ENCODE data around the gene AKAP6. TPM values are rescaled to one million over a fixed set of nuclear protein-coding genes. Genes with fewer than 3 reads are reported as not detected.

The AKAP6 gene
- total RNA-seq, 2 donors from 2014 or later, result 3.6 to 9.9 TPM

- no peak for TF ChIP-seq POLR2A (IDR thresholded peaks at IDR 0.05)
- TF ChIP-seq, protein P1, sequence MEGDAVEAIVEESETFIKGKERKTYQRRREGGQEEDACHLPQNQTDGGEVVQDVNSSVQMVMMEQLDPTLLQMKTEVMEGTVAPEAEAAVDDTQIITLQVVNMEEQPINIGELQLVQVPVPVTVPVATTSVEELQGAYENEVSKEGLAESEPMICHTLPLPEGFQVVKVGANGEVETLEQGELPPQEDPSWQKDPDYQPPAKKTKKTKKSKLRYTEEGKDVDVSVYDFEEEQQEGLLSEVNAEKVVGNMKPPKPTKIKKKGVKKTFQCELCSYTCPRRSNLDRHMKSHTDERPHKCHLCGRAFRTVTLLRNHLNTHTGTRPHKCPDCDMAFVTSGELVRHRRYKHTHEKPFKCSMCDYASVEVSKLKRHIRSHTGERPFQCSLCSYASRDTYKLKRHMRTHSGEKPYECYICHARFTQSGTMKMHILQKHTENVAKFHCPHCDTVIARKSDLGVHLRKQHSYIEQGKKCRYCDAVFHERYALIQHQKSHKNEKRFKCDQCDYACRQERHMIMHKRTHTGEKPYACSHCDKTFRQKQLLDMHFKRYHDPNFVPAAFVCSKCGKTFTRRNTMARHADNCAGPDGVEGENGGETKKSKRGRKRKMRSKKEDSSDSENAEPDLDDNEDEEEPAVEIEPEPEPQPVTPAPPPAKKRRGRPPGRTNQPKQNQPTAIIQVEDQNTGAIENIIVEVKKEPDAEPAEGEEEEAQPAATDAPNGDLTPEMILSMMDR (IDR thresholded peaks at IDR 0.05), result no peak
- Histone ChIP-seq H3K36me3 (no peaks in the 10 kb centered on the region), H3K4me3 (no peak overlapping the region), H3K9me3 (no peaks in the 10 kb centered on the region), H3K27ac (no peak overlapping the region), H3K27me3 (replicated peaks; ENCODE audit: insufficient read depth) (no peaks in the 10 kb centered on the region), H3K4me1 (replicated peaks) (no peaks in the 10 kb centered on the region)
- DNase-seq (ENCODE audit: low spot score), result no peak
- 76% methylated on average over 3 of the region's 3 CpGs for WGBS
- intact Hi-C loops (cut with DNase I), result no loop called here
Measured at GRCh38 chr14:32734261-32734660, 405.2 kb downstream of the AKAP6 start.

GRCh38 chr14:32737621-32738020 lies 408.5 kb downstream of the AKAP6 start:
- H3K4me3 ChIP-seq, result no peak overlapping the region
- no peaks in the 10 kb centered on the region for H3K36me3 ChIP-seq
- no peak for DNase-seq (ENCODE audit: low spot score)
- H3K27ac ChIP-seq, result no peak overlapping the region
- no peaks in the 10 kb centered on the region for H3K4me1 ChIP-seq (replicated peaks)
- TF ChIP-seq POLR2A (IDR thresholded peaks at IDR 0.05) (no peak), POLR2AphosphoS5 (IDR thresholded peaks at IDR 0.05) (no peak)
- TF ChIP-seq, protein P1 (IDR thresholded peaks at IDR 0.05), result no peak
- WGBS, result 80% methylated on average over 3 of the region's 3 CpGs
- H3K27me3 ChIP-seq (replicated peaks; ENCODE audit: insufficient read depth), result no peaks in the 10 kb centered on the region
- intact Hi-C loops (cut with DNase I), result no loop called here
- no peaks in the 10 kb centered on the region for H3K9me3 ChIP-seq

DNA sequence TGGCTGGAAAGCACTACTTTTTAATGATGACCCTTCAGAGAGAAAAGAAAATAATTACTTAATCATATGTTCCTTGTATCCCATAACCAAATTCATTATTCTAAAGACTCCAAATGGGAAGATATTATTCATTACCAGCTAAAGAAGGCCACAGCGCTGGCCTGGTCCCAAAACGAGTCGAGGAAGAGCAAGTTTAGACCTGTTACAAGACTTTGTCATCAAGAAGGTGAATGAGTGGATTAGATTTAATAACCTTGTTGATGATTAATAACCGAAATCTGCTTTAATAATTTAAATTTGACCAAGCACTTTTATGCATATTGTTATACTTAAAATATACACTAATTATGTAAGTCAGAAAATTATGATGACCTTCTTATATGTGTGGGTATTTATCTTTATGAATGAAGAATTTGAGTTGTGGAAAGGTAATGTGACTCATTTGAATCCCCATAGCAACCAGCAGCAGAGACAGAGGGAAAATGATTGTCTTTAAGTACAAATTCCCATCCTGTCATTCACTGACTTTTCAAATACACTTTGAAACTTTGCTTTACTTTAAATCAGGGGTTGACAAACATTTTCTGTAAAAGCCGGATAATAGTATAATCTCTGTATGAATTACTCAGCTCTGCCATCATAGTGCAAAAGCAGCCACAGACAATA lies 409.2 kb downstream of the AKAP6 start:
- no peaks in the 10 kb centered on the region for H3K9me3 ChIP-seq
- no peak overlapping the region for H3K4me3 ChIP-seq
- DNase-seq (ENCODE audit: low spot score), result no peak
- 87% methylated on average over 5 of the region's 5 CpGs for WGBS
- no peaks in the 10 kb centered on the region for H3K4me1 ChIP-seq (replicated peaks)
- TF ChIP-seq POLR2A (IDR thresholded peaks at IDR 0.05) (no peak), POLR2AphosphoS5 (IDR thresholded peaks at IDR 0.05) (no peak)
- TF ChIP-seq, protein P1 (IDR thresholded peaks at IDR 0.05), result no peak
- no peaks in the 10 kb centered on the region for H3K27me3 ChIP-seq (replicated peaks; ENCODE audit: insufficient read depth)
- no peaks in the 10 kb centered on the region for H3K36me3 ChIP-seq
- H3K27ac ChIP-seq, result no peak overlapping the region
- intact Hi-C loops (cut with DNase I), result no loop called here

DNA sequence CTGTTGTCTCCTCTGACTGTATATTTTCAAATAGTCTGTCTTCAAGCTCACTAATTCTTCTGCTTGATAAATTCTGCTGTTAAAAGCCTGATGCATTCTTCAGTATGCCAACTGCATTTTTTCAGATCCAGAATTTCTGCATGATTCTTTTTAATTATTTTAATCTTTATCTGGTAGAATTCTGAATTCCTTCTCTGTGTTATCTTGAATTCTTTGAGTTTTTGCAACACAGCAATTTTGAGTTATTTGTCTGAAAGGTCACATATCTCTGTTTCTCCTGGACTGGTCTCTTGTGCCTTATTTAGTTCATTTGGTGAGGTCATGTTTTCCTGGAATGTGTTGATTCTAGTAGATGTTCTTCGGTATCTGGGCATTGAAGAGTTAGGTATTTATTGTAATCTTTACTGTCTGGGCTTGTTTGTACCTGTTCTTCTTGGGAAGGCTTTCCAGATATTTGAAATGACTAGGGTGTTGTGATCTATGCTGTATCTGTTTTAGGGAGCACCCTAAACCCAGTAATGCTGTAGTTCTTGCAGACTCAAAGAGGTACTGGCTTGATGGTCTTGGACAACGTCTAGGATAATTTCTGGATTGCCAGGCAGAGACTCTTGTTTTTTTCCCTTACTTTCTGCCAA lies 415.8 kb downstream of the AKAP6 start:
- WGBS, result 55% methylated on average over 2 of the region's 2 CpGs
- no peaks in the 10 kb centered on the region for H3K4me1 ChIP-seq (replicated peaks)
- no peak overlapping the region for H3K27ac ChIP-seq
- TF ChIP-seq POLR2A (IDR thresholded peaks at IDR 0.05) (no peak), POLR2AphosphoS5 (IDR thresholded peaks at IDR 0.05) (no peak)
- TF ChIP-seq, protein P1 (IDR thresholded peaks at IDR 0.05), result no peak
- no peak for DNase-seq (ENCODE audit: low spot score)
- no peaks in the 10 kb centered on the region for H3K36me3 ChIP-seq
- H3K9me3 ChIP-seq, result no peaks in the 10 kb centered on the region
- no peaks in the 10 kb centered on the region for H3K27me3 ChIP-seq (replicated peaks; ENCODE audit: insufficient read depth)
- intact Hi-C loops (cut with DNase I), result no loop called here
- no peak overlapping the region for H3K4me3 ChIP-seq

DNA sequence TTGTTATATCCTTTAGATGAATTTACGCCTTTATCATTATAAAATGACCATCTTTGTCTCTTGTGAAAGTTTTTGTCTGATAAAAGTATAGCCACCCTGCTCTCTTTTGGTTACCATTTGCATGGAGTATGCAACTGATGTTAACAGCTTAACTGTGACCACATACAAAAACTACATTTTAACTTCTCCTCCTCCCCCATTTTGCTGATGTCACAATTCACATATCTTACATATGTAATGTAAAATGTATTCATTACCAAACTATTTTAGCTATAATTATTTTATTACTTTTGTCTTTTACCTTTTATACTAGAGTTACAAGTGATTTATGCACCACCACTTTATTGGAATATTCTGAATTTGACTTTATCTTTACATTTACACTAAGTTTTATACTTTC lies 425.1 kb downstream of the AKAP6 start:
- no peak overlapping the region for H3K27ac ChIP-seq
- no peaks in the 10 kb centered on the region for H3K36me3 ChIP-seq
- DNase-seq (ENCODE audit: low spot score), result no peak
- H3K27me3 ChIP-seq (replicated peaks; ENCODE audit: insufficient read depth), result no peaks in the 10 kb centered on the region
- TF ChIP-seq POLR2AphosphoS5 (IDR thresholded peaks at IDR 0.05), result no peak
- no peak for TF ChIP-seq POLR2A (IDR thresholded peaks at IDR 0.05)
- intact Hi-C loops (cut with DNase I), result no loop called here
- H3K4me1 ChIP-seq (replicated peaks), result no peaks in the 10 kb centered on the region
- H3K4me3 ChIP-seq, result no peak overlapping the region
- 100% methylated on average over 1 of the region's 1 CpG for WGBS
- no peaks in the 10 kb centered on the region for H3K9me3 ChIP-seq
